ENCODE results near the gene AGAP5. TPM values are rescaled to one million over a fixed set of nuclear protein-coding genes. Genes with fewer than 3 reads are reported as not detected.

AGAP5 gene
- total and polyA plus RNA-seq, 2 of the 4 experiments (the other 2 are of a cell fraction): 1.8 to 4.1 TPM

- Histone ChIP-seq H3K23ac (ENCODE audit: low read depth, low read length) (no peak overlapping the region), H3K9me3 (ENCODE audit: control insufficient read depth, insufficient read depth, low read length) (no peaks in the 10 kb centered on the region), H2AFZ (replicated peaks; ENCODE audit: low read length, poor library complexity) (no peak overlapping the region), H2BK15ac (ENCODE audit: low read depth, low read length) (no peak overlapping the region), H3K4me3 (ENCODE audit: insufficient read depth, low read depth, low read length) (no peak overlapping the region), H3K9ac (ENCODE audit: low read depth, low read length) (no peak overlapping the region), H3K18ac (ENCODE audit: low read depth, low read length) (no peak overlapping the region), H3K4me1 (ENCODE audit: control insufficient read depth, insufficient read depth, low read length) (peaks cover 3% of the 10 kb centered on the region; the same call in 1 of the 2 replicates), H2BK5ac (ENCODE audit: low read depth, low read length, poor library complexity, severe bottlenecking) (no peak overlapping the region), H3K79me1 (ENCODE audit: low read depth in 1 of 2, low read length in 2 of 2) (peaks cover 7 to 23% of the 10 kb centered on the region in 2 experiments), H3K9me1 (ENCODE audit: insufficient read depth, low read length) (0 out of 2 replicates have a peak, but pooled peaks cover 8% of the 10 kb centered on the region), H4K20me1 (ENCODE audit: insufficient read depth, low read length) (no peaks in the 10 kb centered on the region), H3K4me2 (ENCODE audit: low read depth, low read length) (no peak overlapping the region), H4K5ac (ENCODE audit: low read depth, low read length) (no peak overlapping the region), H2BK120ac (ENCODE audit: low read depth, low read length) (no peak overlapping the region), H3K14ac (replicated peaks; ENCODE audit: low read depth, low read length) (no peak overlapping the region), H2AK9ac (replicated peaks; ENCODE audit: low read depth, low read length, poor library complexity) (no peak overlapping the region), H4K91ac (ENCODE audit: insufficient read depth, low read depth, low read length) (no peak overlapping the region), H3K27ac (ENCODE audit: insufficient read depth, low read length) (no peak overlapping the region), H2AK5ac (ENCODE audit: low read depth, low read length) (no peak overlapping the region), H3K4ac (ENCODE audit: low read depth, low read length) (no peak overlapping the region), H4K8ac (ENCODE audit: low read depth in 2 of 2, low read length in 2 of 2) (no peak overlapping the region), H3K27me3 (ENCODE audit: control insufficient read depth, insufficient read depth, low read length) (no peaks in the 10 kb centered on the region), H3K56ac (ENCODE audit: extremely low read depth, insufficient read depth, low read length) (no peak overlapping the region), H3K36me3 (ENCODE audit: control insufficient read depth, insufficient read depth, low read length) (peaks cover 24% of the 10 kb centered on the region), H2BK20ac (ENCODE audit: low read depth, low read length) (no peak overlapping the region)
- in situ Hi-C loops (cut with MboI; ENCODE audit: low sequenced_read_pairs) (no loop called here), intact Hi-C loops (cut with micrococcal nuclease) (no loop called here), dilution Hi-C loops (cut with HindIII; ENCODE audit: low sequenced_read_pairs, unreplicated experiment) (no loop called here)
- ChIA-PET CTCF (interaction anchor here (0.6 kb wide), 1 partner anchor 1051 kb away, joined by 4 read pairs; no protein-coding TSS in a partner anchor), POLR2A (ENCODE audit: unreplicated experiment) (no interaction called here)
- no peak for DNase-seq
- no peak for ATAC-seq (ENCODE audit: low read depth)
- 75% methylated on average over 46 of the region's 84 CpGs; no CpG with 5 or more reads in 1 of the 2 experiments for WGBS, 2 experiments (ENCODE audit: extremely low coverage in 2 of 2, insufficient read length in 1 of 2)
- no peak for TF ChIP-seq MAFK (IDR thresholded peaks at IDR 0.05; ENCODE audit: low read depth, low read length)
- TF ChIP-seq MXI1 (IDR thresholded peaks at IDR 0.05; ENCODE audit: borderline replicate concordance, low read depth, low read length): no peak
- no peak for TF ChIP-seq RCOR1 (IDR thresholded peaks at IDR 0.05; ENCODE audit: insufficient replicate concordance, low read length)
- no peak for TF ChIP-seq USF2 (IDR thresholded peaks at IDR 0.05; ENCODE audit: low read depth, low read length)
- TF ChIP-seq FOS (IDR thresholded peaks at IDR 0.05; ENCODE audit: low read depth, low read length): no peak
- TF ChIP-seq ELK1 (IDR thresholded peaks at IDR 0.05; ENCODE audit: borderline replicate concordance, low read depth, low read length): no peak
- no peak for TF ChIP-seq NFE2L2 (IDR thresholded peaks at IDR 0.05; ENCODE audit: low read depth, low read length)
- no peak for TF ChIP-seq MAZ (IDR thresholded peaks at IDR 0.05; ENCODE audit: borderline replicate concordance, low read depth, low read length)
- TF ChIP-seq CHD1 (IDR thresholded peaks at IDR 0.05; ENCODE audit: low read depth, low read length): no peak
- TF ChIP-seq RFX5 (IDR thresholded peaks at IDR 0.05; ENCODE audit: low read depth, low read length): no peak
- TF ChIP-seq RAD21 (IDR thresholded peaks at IDR 0.05; ENCODE audit: low read length): no peak
- TF ChIP-seq, protein P1, sequence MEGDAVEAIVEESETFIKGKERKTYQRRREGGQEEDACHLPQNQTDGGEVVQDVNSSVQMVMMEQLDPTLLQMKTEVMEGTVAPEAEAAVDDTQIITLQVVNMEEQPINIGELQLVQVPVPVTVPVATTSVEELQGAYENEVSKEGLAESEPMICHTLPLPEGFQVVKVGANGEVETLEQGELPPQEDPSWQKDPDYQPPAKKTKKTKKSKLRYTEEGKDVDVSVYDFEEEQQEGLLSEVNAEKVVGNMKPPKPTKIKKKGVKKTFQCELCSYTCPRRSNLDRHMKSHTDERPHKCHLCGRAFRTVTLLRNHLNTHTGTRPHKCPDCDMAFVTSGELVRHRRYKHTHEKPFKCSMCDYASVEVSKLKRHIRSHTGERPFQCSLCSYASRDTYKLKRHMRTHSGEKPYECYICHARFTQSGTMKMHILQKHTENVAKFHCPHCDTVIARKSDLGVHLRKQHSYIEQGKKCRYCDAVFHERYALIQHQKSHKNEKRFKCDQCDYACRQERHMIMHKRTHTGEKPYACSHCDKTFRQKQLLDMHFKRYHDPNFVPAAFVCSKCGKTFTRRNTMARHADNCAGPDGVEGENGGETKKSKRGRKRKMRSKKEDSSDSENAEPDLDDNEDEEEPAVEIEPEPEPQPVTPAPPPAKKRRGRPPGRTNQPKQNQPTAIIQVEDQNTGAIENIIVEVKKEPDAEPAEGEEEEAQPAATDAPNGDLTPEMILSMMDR (conservative IDR thresholded peaks at IDR 0.05; ENCODE audit: low read depth, low read length): no peak
- no peak for TF ChIP-seq BHLHE40 (IDR thresholded peaks at IDR 0.05; ENCODE audit: low read depth, low read length)
- TF ChIP-seq CEBPB (IDR thresholded peaks at IDR 0.05; ENCODE audit: low read depth, low read length): no peak
- no TSS peak for BruUV-seq (replicated peaks)
Measured at GRCh38 chr10:73732931-73733623, 35.2 kb upstream of the AGAP5 start.
